Epithelial cell of proximal tubule (primary cell): ENCODE results near the gene MVK. TPM values are rescaled to one million over a fixed set of nuclear protein-coding genes. Genes with fewer than 3 reads are reported as not detected.

Source experiments
- DNase-seq: peaks from one replicate; pipeline ENCODE4 v3.0.0-alpha.2; 2011; ENCODE audit warnings: low read depth
- H3K4me3 ChIP-seq: 2 replicates; pipeline ENCODE4 v1.5.1; 2011; ENCODE audit warnings: low read depth, mild to moderate bottlenecking, low read length
- total RNA-seq: library from RNA; depleted of rRNA; stranded (reverse); fragments of >200 nt; gene quantifications from 2 replicates; pipeline ENCODE4 v1.2.3, GENCODE V29; 2015
- TF ChIP-seq, protein P1 (sequence below): conservative IDR thresholded peaks from 2 replicates; pipeline ENCODE4 v1.5.1; 2012; ENCODE audit warnings: low read depth, mild to moderate bottlenecking, low read length

Gene MVK
- total RNA-seq, 1 donor from 2014 or later, result 28.5 TPM

DNA sequence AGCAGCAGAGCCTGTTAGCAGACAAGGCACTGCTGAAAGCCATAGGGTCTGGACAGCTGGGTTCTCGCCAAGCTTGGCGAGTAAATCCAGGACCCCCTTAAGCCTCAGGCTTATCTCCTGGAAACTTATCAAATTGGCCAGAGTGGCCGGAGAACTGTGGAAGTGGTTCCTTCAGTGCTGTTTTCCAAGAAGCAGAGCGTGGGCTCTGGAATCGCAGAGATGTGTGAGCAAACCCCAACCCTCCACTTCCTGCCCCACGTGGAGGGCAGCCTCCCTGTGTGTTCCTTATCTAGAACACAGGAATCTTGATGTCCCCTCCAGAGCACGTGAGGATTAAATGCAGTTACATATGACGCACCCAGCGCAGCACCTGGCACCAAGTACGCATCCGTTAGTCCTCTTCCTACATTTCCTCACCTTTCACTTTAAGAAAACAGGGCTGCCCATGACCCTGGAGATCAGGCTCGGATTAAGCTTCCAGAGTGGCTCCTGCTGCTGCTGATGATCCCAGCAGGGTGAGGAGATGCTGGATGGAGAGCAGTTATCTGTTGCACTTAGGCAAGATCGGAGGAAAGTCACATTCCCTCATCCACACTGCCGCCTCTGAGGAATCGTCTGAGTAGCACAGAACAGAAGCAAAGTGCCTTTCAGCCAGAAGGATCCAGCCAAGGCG, 35.3 kb upstream of the MVK start:
- no peak for DNase-seq
- TF ChIP-seq, protein P1, sequence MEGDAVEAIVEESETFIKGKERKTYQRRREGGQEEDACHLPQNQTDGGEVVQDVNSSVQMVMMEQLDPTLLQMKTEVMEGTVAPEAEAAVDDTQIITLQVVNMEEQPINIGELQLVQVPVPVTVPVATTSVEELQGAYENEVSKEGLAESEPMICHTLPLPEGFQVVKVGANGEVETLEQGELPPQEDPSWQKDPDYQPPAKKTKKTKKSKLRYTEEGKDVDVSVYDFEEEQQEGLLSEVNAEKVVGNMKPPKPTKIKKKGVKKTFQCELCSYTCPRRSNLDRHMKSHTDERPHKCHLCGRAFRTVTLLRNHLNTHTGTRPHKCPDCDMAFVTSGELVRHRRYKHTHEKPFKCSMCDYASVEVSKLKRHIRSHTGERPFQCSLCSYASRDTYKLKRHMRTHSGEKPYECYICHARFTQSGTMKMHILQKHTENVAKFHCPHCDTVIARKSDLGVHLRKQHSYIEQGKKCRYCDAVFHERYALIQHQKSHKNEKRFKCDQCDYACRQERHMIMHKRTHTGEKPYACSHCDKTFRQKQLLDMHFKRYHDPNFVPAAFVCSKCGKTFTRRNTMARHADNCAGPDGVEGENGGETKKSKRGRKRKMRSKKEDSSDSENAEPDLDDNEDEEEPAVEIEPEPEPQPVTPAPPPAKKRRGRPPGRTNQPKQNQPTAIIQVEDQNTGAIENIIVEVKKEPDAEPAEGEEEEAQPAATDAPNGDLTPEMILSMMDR, result no peak
- no peak overlapping the region for H3K4me3 ChIP-seq

DNA sequence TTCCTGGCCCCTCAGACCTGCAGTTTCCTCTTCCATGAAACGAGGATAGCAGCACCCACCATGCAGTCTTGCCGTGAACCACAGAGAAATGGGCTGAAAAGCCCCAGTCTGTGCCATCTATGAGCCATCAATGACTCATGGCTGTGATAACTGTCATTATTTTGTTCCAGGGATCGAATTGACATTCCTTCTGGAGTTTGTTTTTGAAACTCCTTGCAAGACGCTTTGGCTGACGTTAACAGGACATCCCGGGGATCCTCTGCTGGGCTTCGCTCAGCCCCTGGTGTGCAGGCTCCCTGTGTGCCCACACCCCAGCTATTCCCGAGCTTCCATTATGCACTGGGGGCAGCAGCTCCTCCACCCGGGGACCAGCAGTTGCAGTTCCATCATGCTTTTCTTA, 34.1 kb upstream of the MVK start:
- no peak for DNase-seq
- TF ChIP-seq, protein P1, result no peak
- no peak overlapping the region for H3K4me3 ChIP-seq

DNA sequence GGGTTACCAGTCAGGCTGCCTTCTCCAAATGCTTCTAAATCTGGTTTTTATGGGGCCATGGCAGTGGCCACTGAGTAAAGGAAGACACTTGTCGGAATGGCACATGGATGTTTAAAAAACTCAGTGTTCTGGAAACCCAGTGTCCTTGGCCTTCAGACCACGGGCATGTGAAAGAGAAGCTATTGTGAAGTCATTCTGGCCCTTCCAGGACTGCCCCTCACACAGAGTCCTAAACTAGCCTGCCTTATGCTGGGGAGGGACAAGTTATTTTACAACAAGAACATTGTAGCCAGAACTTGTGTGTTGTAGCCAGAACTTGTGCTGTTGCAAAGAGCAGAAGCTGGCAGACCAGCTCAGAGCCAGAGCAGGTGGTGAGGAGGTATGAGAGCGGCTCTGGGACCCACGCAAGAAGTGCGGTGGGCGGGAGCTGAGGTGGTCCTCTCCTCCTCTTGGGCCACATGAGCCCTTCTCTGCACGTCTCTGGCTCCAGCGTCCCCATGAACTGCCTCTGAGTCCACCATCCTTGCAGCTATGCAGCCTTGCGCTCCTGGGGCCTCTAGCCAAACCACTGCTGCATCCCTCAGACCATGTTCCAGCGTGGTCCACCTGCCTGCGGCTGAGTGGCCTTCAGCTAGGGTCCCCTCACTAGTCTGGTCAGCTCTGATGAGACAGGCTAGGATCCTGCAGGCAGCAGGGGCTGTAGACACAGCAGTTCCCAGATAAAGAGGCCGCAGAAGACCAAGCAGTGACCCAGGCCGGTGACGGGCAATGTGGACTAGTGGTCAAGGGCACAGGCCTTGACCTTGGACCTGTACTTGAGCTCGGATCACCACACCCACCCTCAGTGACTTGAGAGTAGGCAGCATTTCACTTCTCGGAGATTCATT, 32.8 kb upstream of the MVK start:
- DNase-seq, result no peak
- no peak overlapping the region for H3K4me3 ChIP-seq
- TF ChIP-seq, protein P1, result no peak

DNA sequence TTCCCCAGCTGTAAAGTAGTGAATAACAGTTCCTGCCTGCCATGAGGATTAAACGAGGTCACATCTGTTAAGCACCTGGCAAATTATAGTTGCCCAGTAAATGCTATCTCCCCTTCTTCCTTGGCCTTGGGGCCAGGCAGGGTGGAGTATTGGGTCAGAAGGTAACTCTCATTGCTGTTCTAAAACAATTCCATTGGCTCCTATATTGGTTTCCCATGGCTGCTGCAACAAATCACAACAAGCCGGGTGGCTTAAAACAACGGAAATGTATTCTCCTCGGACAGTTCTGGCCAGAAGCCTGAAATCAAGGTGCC, 32.2 kb upstream of the MVK start:
- TF ChIP-seq, protein P1, result no peak
- H3K4me3 ChIP-seq, result no peak overlapping the region
- DNase-seq, result no peak

DNA sequence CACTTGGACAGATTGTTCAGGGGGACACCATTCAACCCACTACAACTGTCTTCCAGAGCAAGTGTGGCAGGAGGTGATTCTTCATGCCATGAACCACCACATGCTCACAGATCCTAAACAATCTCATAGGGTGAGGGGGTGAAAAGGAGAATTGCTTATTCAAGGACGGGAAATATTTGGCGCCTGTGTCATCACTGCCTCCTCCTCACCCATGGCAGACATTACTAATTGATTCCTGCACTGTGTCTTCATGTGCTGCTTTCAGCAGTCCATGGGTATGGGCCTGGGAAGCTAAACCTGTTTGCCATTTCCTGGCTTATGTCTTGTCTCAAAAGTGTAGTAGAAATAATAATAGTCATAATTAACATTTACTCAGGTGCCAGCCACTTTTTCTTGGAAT, 31.6 kb upstream of the MVK start:
- DNase-seq, result no peak
- TF ChIP-seq, protein P1, result no peak
- no peak overlapping the region for H3K4me3 ChIP-seq

DNA sequence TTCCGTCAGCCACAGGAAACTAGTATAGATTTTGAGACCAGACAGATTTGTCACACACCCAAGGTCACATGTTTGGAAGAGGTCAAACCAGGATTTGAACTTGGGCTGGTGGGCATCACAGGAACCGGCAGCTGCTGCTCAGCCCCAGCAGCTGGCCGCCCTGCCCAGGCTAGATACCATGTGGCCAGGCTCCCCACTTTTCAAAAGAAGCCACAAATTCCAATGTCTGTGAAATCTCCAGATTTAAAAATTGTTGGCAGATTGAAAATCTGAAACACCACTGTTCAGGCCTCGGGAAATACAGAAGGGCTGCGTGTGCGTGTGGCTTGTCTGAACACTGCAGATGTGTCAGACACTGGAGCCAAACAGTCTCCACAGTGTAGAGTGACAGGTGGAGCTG, 30.7 kb upstream of the MVK start:
- no peak overlapping the region for H3K4me3 ChIP-seq
- TF ChIP-seq, protein P1, result no peak
- no peak for DNase-seq
